Measurements from ENCODE around the gene VSIG10. TPM values are rescaled to one million over a fixed set of nuclear protein-coding genes. Genes with fewer than 3 reads are reported as not detected.

Gene VSIG10
- total RNA-seq, 1 experiment from 2014 or later, result 7.7 TPM

DNA sequence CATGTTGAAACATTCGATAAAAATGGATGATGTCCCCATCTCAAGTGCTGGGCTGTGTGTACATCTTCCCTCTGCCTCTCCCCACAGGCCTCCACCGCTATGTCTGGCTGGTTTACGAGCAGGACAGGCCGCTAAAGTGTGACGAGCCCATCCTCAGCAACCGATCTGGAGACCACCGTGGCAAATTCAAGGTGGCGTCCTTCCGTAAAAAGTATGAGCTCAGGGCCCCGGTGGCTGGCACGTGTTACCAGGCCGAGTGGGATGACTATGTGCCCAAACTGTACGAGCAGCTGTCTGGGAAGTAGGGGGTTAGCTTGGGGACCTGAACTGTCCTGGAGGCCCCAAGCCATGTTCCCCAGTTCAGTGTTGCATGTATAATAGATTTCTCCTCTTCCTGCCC is 40.7 kb upstream of the VSIG10 start:
- ChIA-PET POLR2A (ENCODE audit: low non-redundant PET) (no interaction called here), CTCF (no interaction called here)
- no peak for DNase-seq (ENCODE audit: low spot score)
- Histone ChIP-seq H3K36me3 (ENCODE audit: insufficient read depth, low read length, poor library complexity, severe bottlenecking) (peaks cover 63% of the 10 kb centered on the region), H3K4me1 (ENCODE audit: insufficient read depth, low read length, poor library complexity, severe bottlenecking) (no peaks in the 10 kb centered on the region), H3K27me3 (replicated peaks; ENCODE audit: insufficient read depth, low read depth, low read length, poor library complexity) (no peaks in the 10 kb centered on the region), H3K9me3 (ENCODE audit: low read depth, low read length, poor library complexity, severe bottlenecking) (no peaks in the 10 kb centered on the region), H3K27ac (ENCODE audit: low read depth, low read length, poor library complexity, severe bottlenecking) (no peak overlapping the region), H3K4me3 (ENCODE audit: low read depth, low read length, poor library complexity, severe bottlenecking) (no peak overlapping the region)
- no TSS peak for BruUV-seq (replicated peaks)
- TF ChIP-seq EZH2 (IDR thresholded peaks at IDR 0.05; ENCODE audit: borderline replicate concordance, low read depth, low read length, poor library complexity, severe bottlenecking) (no peak), CTCF (conservative IDR thresholded peaks at IDR 0.05; ENCODE audit: low read depth, low read length) (no peak)
- intact Hi-C loops (cut with micrococcal nuclease; ENCODE audit: unreplicated experiment), result no loop called here

DNA sequence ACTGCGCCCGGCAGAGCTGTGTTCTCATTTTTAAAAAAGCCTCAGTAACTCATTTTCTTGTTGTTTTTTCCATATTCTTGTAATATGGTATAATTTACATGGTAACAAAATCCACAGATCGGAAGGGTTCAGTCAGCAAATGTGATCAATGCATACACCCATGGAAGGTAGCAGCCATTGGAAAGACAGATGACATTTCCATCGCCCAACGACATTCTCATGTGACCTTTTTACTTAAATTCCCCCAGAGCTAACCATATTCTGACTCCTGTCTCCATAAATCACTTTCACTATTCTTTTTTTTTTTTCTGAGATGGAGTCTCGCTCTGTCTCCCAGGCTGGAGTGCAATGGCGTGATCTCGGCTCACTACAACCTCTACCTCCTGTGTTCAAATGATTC is 37.0 kb upstream of the VSIG10 start:
- intact Hi-C loops (cut with micrococcal nuclease; ENCODE audit: unreplicated experiment), result no loop called here
- ChIA-PET POLR2A (ENCODE audit: low non-redundant PET) (no interaction called here), CTCF (no interaction called here)
- Histone ChIP-seq H3K4me3 (ENCODE audit: low read depth, low read length, poor library complexity, severe bottlenecking) (no peak overlapping the region), H3K27ac (ENCODE audit: low read depth, low read length, poor library complexity, severe bottlenecking) (no peak overlapping the region), H3K36me3 (ENCODE audit: insufficient read depth, low read length, poor library complexity, severe bottlenecking) (peaks cover 72% of the 10 kb centered on the region), H3K27me3 (replicated peaks; ENCODE audit: insufficient read depth, low read depth, low read length, poor library complexity) (no peaks in the 10 kb centered on the region), H3K9me3 (ENCODE audit: low read depth, low read length, poor library complexity, severe bottlenecking) (no peaks in the 10 kb centered on the region), H3K4me1 (ENCODE audit: insufficient read depth, low read length, poor library complexity, severe bottlenecking) (no peaks in the 10 kb centered on the region)
- no TSS peak for BruUV-seq (replicated peaks)
- TF ChIP-seq EZH2 (IDR thresholded peaks at IDR 0.05; ENCODE audit: borderline replicate concordance, low read depth, low read length, poor library complexity, severe bottlenecking) (no peak), CTCF (conservative IDR thresholded peaks at IDR 0.05; ENCODE audit: low read depth, low read length) (no peak)
- no peak for DNase-seq (ENCODE audit: low spot score)

GRCh38 chr12:118137148-118137678 is 33.4 kb upstream of the VSIG10 start:
- CTCF ChIA-PET, result no interaction called here
- BruUV-seq (replicated peaks), result TSS peak; percentile 66
- intact Hi-C loops (cut with micrococcal nuclease; ENCODE audit: unreplicated experiment), result loop anchor here (5.0 kb wide), 1 partner anchor 75 kb away; the partner anchor contains the start of gene WSB2

More at GRCh38 chr12:118137148-118137678, 33.4 kb upstream of the VSIG10 start:
- Histone ChIP-seq H3K36me3 (ENCODE audit: insufficient read depth, low read length, poor library complexity, severe bottlenecking) (peaks cover 42% of the 10 kb centered on the region), H3K4me1 (ENCODE audit: insufficient read depth, low read length, poor library complexity, severe bottlenecking) (peaks cover 6% of the 10 kb centered on the region), H3K4me3 (ENCODE audit: low read depth, low read length, poor library complexity, severe bottlenecking) (peak overlapping the region; percentile 97), H3K27me3 (replicated peaks; ENCODE audit: insufficient read depth, low read depth, low read length, poor library complexity) (no peaks in the 10 kb centered on the region), H3K9me3 (ENCODE audit: low read depth, low read length, poor library complexity, severe bottlenecking) (no peaks in the 10 kb centered on the region), H3K27ac (ENCODE audit: low read depth, low read length, poor library complexity, severe bottlenecking) (peak overlapping the region; percentile 94)
- TF ChIP-seq EZH2 (IDR thresholded peaks at IDR 0.05; ENCODE audit: borderline replicate concordance, low read depth, low read length, poor library complexity, severe bottlenecking) (no peak), CTCF (conservative IDR thresholded peaks at IDR 0.05; ENCODE audit: low read depth, low read length) (no peak)
- POLR2A ChIA-PET (ENCODE audit: low non-redundant PET), result interaction anchor here (0.6 kb wide), 1 partner anchor 17 kb away, joined by 3 read pairs; no protein-coding TSS in a partner anchor
- DNase-seq (ENCODE audit: low spot score), result no peak

All from A673 (cell line).